ENCODE data around the gene MALL.
"Not testable (repeated sequence)": the region's sequence is repeated elsewhere in the genome, so short reads cannot be mapped to it uniquely, and the experiment has no call there.

DNA sequence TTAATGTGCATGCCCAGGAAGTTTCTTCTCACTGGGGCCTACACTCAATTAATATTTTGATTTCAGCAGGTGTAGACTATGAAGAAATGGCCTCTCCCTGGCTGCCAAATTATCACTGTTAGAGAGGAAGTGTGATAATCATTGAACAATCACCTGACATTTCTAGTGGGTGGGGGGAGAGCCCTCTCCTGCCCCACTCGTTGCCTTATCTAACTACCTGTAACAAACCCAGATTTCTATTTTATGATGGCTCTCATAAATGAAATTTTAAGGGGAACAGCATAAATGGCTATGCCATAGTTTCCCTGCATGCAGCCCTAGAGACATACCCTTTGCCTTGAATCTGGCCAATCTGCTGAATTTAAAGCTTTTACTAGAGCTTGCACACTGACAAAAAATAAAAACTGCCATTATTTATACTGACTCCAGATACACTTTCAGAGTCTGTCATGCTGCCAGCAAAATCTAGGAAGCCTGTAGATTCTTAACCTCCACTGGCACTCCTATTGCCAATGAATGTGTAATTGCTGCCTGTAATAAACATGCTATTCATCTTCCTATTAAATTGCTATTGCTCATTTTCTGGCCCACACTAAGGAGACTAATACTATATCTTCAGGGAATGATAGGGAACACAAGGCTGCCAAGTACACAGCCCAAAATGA lies 55.8 kb downstream of the MALL start:
- TF ChIP-seq, protein P1, sequence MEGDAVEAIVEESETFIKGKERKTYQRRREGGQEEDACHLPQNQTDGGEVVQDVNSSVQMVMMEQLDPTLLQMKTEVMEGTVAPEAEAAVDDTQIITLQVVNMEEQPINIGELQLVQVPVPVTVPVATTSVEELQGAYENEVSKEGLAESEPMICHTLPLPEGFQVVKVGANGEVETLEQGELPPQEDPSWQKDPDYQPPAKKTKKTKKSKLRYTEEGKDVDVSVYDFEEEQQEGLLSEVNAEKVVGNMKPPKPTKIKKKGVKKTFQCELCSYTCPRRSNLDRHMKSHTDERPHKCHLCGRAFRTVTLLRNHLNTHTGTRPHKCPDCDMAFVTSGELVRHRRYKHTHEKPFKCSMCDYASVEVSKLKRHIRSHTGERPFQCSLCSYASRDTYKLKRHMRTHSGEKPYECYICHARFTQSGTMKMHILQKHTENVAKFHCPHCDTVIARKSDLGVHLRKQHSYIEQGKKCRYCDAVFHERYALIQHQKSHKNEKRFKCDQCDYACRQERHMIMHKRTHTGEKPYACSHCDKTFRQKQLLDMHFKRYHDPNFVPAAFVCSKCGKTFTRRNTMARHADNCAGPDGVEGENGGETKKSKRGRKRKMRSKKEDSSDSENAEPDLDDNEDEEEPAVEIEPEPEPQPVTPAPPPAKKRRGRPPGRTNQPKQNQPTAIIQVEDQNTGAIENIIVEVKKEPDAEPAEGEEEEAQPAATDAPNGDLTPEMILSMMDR (conservative IDR thresholded peaks at IDR 0.05) = not testable (repeated sequence)
- TF ChIP-seq EZH2 (IDR thresholded peaks at IDR 0.05; ENCODE audit: low read depth) = not testable (repeated sequence)

Measured in PC-9 (cell line).